ENCODE measurements around the gene FBXW10B.
A peak's percentile ranks its signal among the peaks of the same experiment; 100 is the strongest.
"Not testable (repeated sequence)": the region's sequence is repeated elsewhere in the genome, so short reads cannot be mapped to it uniquely, and the experiment has no call there.

Gene FBXW10B, protein sequence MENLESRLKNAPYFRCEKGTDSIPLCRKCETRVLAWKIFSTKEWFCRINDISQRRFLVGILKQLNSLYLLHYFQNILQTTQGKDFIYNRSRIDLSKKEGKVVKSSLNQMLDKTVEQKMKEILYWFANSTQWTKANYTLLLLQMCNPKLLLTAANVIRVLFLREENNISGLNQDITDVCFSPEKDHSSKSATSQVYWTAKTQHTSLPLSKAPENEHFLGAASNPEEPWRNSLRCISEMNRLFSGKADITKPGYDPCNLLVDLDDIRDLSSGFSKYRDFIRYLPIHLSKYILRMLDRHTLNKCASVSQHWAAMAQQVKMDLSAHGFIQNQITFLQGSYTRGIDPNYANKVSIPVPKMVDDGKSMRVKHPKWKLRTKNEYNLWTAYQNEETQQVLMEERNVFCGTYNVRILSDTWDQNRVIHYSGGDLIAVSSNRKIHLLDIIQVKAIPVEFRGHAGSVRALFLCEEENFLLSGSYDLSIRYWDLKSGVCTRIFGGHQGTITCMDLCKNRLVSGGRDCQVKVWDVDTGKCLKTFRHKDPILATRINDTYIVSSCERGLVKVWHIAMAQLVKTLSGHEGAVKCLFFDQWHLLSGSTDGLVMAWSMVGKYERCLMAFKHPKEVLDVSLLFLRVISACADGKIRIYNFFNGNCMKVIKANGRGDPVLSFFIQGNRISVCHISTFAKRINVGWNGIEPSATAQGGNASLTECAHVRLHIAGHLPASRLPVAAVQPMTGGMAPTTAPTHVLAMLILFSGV

DNA sequence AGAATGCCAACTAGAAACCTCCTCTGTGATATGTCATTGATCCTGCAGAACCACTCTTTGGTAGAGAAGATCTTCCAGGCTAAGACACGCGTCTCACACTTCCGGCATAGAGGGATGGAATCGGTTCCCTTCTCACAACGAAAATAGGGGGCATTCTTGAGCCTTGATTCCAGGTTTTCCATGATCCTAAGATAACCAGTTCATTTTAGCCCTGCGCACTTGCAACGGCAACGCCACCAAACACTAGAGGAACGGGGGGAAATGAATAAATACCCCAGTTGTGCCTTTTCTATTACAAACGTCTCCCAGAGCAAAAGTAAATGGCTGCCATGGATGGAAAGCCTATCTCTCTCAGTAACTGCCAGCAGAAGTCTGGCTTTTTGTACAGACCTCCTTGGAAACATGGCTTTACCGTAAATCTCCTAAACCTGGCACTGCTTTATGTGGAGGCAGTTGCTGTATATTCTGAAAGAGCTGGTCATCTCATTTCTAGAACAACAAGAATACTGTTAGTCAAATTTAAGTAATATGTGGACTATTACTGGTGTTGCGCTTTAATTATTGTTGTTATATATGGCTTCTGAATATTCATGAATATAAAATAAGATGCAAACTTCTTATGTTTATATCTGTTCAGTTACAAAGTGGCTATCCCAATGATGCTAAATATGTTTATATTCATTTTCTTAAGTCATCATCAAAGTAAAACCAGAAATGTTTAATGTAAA lies at the start of gene FBXW10B:
Gene FBXW10B, minus strand, starts transcription at position 374 of the 728 bp plus-strand sequence. Its CDS starts 192 bp downstream, at position 182.
- not testable (repeated sequence) for TF ChIP-seq FOXM1 (IDR thresholded peaks at IDR 0.05; ENCODE audit: borderline replicate concordance, low read depth); EP300 (IDR thresholded peaks at IDR 0.05; ENCODE audit: borderline replicate concordance); CREB1 (IDR thresholded peaks at IDR 0.05; ENCODE audit: low read depth)

GRCh38 chr17:15663691-15664090 lies 44.2 kb upstream of the FBXW10B start:
- TF ChIP-seq ZBTB7A (IDR thresholded peaks at IDR 0.05; ENCODE audit: low read depth): no peak
- no peak for TF ChIP-seq EGR1 (IDR thresholded peaks at IDR 0.05)
- no peak for TF ChIP-seq CEBPB (IDR thresholded peaks at IDR 0.05)
- TF ChIP-seq EP300 (IDR thresholded peaks at IDR 0.05; ENCODE audit: borderline replicate concordance): no peak
- no peak for TF ChIP-seq RAD21 (IDR thresholded peaks at IDR 0.05; ENCODE audit: low read depth)
- TF ChIP-seq TCF12 (IDR thresholded peaks at IDR 0.05; ENCODE audit: low read depth): no peak

- TF ChIP-seq TEAD4 (IDR thresholded peaks at IDR 0.05) (no peak), EGR1 (IDR thresholded peaks at IDR 0.05) (no peak), MAX (IDR thresholded peaks at IDR 0.05) (no peak), TCF12 (IDR thresholded peaks at IDR 0.05; ENCODE audit: low read depth) (no peak), YY1 (IDR thresholded peaks at IDR 0.05; ENCODE audit: low read depth) (no peak), ZBTB7A (IDR thresholded peaks at IDR 0.05; ENCODE audit: low read depth) (no peak), CEBPB (IDR thresholded peaks at IDR 0.05) (no peak), TAF1 (IDR thresholded peaks at IDR 0.05; ENCODE audit: low read depth) (no peak), REST (IDR thresholded peaks at IDR 0.05; ENCODE audit: low read depth) (no peak), FOXM1 (IDR thresholded peaks at IDR 0.05; ENCODE audit: borderline replicate concordance, low read depth) (no peak)
Observed at GRCh38 chr17:15663176-15663575, 43.7 kb upstream of the FBXW10B start.

DNA sequence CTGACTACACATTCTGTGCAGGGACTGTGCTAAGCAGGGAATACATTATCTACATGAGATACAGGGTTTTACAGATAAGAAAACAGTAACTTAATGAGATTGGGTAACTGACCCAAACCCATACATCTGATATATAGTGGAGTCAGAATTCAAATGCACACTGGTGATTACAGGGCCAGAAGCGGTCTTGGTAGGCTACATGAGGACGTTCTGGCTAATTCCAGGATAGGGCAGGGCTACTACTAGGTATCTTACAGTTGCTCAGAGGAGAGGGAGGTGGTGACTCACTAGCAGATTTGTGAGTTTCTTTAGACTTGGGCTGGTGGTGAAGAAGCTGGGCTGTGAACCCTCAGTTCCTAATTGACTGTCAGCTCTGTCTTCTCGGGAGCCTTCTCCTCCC lies 43.2 kb upstream of the FBXW10B start:
- TF ChIP-seq EGR1 (IDR thresholded peaks at IDR 0.05) (no peak), YY1 (IDR thresholded peaks at IDR 0.05; ENCODE audit: low read depth) (no peak), FOXM1 (IDR thresholded peaks at IDR 0.05; ENCODE audit: borderline replicate concordance, low read depth) (no peak), NFIC (IDR thresholded peaks at IDR 0.05) (no peak), MAX (IDR thresholded peaks at IDR 0.05) (no peak), CREB1 (IDR thresholded peaks at IDR 0.05; ENCODE audit: low read depth) (no peak), TEAD4 (IDR thresholded peaks at IDR 0.05) (no peak), REST (IDR thresholded peaks at IDR 0.05; ENCODE audit: low read depth) (no peak), RAD21 (IDR thresholded peaks at IDR 0.05; ENCODE audit: low read depth) (no peak), EP300 (IDR thresholded peaks at IDR 0.05; ENCODE audit: borderline replicate concordance) (no peak), TAF1 (IDR thresholded peaks at IDR 0.05; ENCODE audit: low read depth) (no peak), ZBTB7A (IDR thresholded peaks at IDR 0.05; ENCODE audit: low read depth) (no peak), CEBPB (IDR thresholded peaks at IDR 0.05) (no peak), TCF12 (IDR thresholded peaks at IDR 0.05; ENCODE audit: low read depth) (no peak)
- TF ChIP-seq, protein P1, sequence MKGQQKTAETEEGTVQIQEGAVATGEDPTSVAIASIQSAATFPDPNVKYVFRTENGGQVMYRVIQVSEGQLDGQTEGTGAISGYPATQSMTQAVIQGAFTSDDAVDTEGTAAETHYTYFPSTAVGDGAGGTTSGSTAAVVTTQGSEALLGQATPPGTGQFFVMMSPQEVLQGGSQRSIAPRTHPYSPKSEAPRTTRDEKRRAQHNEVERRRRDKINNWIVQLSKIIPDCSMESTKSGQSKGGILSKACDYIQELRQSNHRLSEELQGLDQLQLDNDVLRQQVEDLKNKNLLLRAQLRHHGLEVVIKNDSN (IDR thresholded peaks at IDR 0.05): no peak

GRCh38 chr17:15660077-15660476 lies 40.6 kb upstream of the FBXW10B start:
- 0 out of 2 replicates have a peak, but pooled peaks have one; percentile 1 for TF ChIP-seq TAF1 (IDR thresholded peaks at IDR 0.05; ENCODE audit: low read depth)
- TF ChIP-seq CREB1 (IDR thresholded peaks at IDR 0.05; ENCODE audit: low read depth): no peak

DNA sequence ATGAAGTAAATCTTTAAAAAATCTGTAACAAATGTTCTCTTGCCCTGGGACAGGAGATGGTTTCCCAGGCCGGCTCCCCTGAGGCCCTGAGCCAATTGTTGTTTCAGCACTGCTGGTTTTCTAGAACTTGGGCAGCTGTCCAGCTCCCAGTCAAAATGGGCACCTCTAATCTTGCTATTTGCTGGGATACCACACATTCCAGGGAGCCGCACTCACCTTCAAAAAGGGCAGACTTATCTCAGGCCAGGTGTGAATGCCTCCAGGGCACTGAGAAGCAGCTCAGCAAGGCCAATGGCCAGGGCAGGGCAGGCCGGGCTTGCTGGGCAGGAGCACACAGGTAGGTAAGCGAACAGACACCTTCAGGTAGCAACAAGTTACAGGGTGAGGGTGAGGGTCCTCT lies 40.2 kb upstream of the FBXW10B start:
- peak; percentile 79 for TF ChIP-seq MAX (IDR thresholded peaks at IDR 0.05)
- TF ChIP-seq ZBTB7A (IDR thresholded peaks at IDR 0.05; ENCODE audit: low read depth): no peak; the same call in 1 of the 2 replicates
- TF ChIP-seq, protein P1 (IDR thresholded peaks at IDR 0.05): peak; percentile 28; the same call in 1 of the 2 replicates
- peak; percentile 100 for TF ChIP-seq TEAD4 (IDR thresholded peaks at IDR 0.05)
- peak; percentile 98 for TF ChIP-seq NFIC (IDR thresholded peaks at IDR 0.05)
- TF ChIP-seq FOXM1 (IDR thresholded peaks at IDR 0.05; ENCODE audit: borderline replicate concordance, low read depth): peak; percentile 84; the same call in 1 of the 2 replicates
- peak; percentile 98 for TF ChIP-seq TCF12 (IDR thresholded peaks at IDR 0.05; ENCODE audit: low read depth)
- no peak for TF ChIP-seq CREB1 (IDR thresholded peaks at IDR 0.05; ENCODE audit: low read depth)
- TF ChIP-seq TAF1 (IDR thresholded peaks at IDR 0.05; ENCODE audit: low read depth): peak; percentile 34; the same call in 1 of the 2 replicates
- TF ChIP-seq CEBPB (IDR thresholded peaks at IDR 0.05): peak; percentile 58
- peak; percentile 94 for TF ChIP-seq EP300 (IDR thresholded peaks at IDR 0.05; ENCODE audit: borderline replicate concordance)
- no peak for TF ChIP-seq EGR1 (IDR thresholded peaks at IDR 0.05)
- TF ChIP-seq YY1 (IDR thresholded peaks at IDR 0.05; ENCODE audit: low read depth): peak; percentile 73
- peak; percentile 42; the same call in 1 of the 2 replicates for TF ChIP-seq REST (IDR thresholded peaks at IDR 0.05; ENCODE audit: low read depth)
- TF ChIP-seq RAD21 (IDR thresholded peaks at IDR 0.05; ENCODE audit: low read depth): peak; percentile 34; the same call in 1 of the 2 replicates
